Stomach (tissue), 4 donors: Measurements from ENCODE around the gene ZKSCAN3.
"Not testable (repeated sequence)": the region's sequence is repeated elsewhere in the genome, so short reads cannot be mapped to it uniquely, and the experiment has no call there.

Experiments
- CTCF ChIP-seq, 7 experiments: fragments of 450-650 bp in 4 of 7; fragments of 200-600 bp in 3 of 7; sonication (generic) in 3 of 7; IDR thresholded peaks; one replicate each; pipeline ENCODE4 v1.5.1; 2016 to 2019; ENCODE audit warnings: antibody characterized with exemption in 7 of 7, control low read depth in 2 of 7, mild to moderate bottlenecking in 1 of 7
- EP300 ChIP-seq: sonication (generic); formaldehyde crosslinking; IDR thresholded peaks from one replicate; pipeline ENCODE4 v1.6.1; 2017; ENCODE audit warnings: antibody characterized with exemption
- POLR2A ChIP-seq, 4 donors: fragments of 450-650 bp; IDR thresholded peaks; one replicate each; pipeline ENCODE4 v1.6.1; 2016; ENCODE audit warnings: antibody characterized with exemption in 4 of 4, control low read depth in 2 of 4, mild to moderate bottlenecking in 1 of 4, moderate library complexity in 1 of 4
- POLR2AphosphoS5 ChIP-seq, 3 donors: sonication (generic); formaldehyde crosslinking; IDR thresholded peaks; one replicate each; pipeline ENCODE4 v1.6.1; 2016; ENCODE audit warnings: antibody characterized with exemption in 3 of 3

- TF ChIP-seq CTCF (IDR thresholded peaks at IDR 0.05); EP300; POLR2A (IDR thresholded peaks at IDR 0.05); POLR2AphosphoS5 (IDR thresholded peaks at IDR 0.05): not testable (repeated sequence)
Measured at GRCh38 chr6:28403923-28404322, 54.2 kb downstream of the ZKSCAN3 start.
